Measurements from ENCODE around the gene HOXA9.

The HOXA9 gene

GRCh38 chr7:27187475-27188385, 22.4 kb upstream of the HOXA9 start:
- DNase-seq: no peak

DNA sequence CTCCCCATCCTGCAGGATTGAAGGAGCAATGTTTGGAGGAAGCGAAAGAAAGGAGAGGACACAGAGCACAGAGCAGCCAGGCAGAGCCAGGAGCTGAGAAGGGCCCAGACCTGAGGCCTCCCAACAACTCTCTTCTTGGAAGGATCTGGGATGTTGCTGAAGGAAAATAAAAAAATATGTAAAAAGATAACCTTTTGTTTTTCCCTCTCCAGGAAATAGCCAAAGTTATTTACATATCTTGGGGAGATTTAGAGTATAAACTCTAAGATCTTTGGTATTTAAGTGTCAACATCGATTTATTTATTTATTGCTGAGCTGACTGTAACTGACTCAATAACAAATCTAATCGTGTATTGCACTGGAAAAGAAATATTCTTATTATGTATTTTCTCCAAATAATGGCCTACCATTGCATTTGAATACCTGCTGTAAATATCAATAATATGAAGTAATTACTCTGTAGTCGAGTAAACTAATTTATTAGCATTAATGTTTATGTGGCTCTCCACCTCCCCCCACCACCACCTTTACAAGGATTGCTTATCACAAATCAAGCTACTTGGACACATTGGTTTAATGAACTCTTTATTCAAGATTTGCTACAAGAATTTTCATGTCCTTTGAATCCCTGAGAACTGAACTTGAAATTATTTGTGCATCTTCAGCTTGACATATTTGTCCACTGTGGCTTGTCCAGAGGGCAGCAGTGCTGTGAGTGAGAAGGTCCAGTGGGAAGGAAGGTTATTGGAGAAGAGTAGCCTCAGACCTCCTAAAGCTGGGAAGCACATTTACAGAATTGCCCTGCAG, 21.5 kb upstream of the HOXA9 start:
- DNase-seq: no peak

DNA sequence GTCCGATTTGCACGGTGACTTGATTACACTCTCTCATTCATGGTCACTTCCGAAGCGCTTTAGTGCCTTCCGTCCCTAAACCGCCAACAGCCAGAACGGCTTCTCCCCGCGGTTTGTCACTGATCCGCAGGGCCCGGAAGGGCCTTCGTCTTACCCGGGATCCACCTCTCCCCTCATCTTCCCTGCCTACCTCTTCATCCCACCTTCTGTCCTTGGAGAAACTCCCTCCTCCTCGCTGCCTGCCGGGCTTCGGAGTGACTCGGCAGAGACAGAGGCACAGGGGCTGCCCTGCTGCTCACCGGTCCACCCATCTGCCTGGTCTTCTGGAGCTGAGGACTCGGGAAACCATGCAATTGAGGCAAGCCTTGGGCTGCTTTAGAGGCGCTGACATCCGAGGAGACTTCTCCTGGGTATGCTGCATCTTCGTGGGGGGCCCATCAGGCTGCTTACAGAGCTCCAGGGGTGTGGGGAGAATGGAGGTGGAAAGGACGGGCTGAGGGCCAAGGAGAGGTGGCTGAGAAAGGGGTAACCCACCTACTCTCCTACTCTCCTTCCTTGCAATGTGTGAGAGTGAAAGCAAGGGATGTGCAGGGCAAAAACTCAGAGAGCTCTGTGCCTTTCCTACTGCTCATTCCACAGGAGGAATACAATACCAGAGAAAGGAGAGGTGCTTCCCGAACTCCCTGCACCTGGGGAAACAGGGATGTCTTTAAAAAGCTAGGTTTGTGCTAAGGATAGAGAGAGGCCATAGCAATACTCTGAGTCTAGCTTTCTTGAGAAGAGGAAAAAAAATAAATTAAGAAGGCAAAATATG, 20.7 kb upstream of the HOXA9 start:
- DNase-seq: no peak

- no peak for DNase-seq
Measured at GRCh38 chr7:27185013-27185853, 19.9 kb upstream of the HOXA9 start, which contains the start of gene HOXA11. TSS of gene HOXA11 (minus strand) at chr7:27185232. CDS start at chr7:27185144, 88 bp downstream.

- peak in 1 of 2 experiments; percentile 21 for DNase-seq
Measured at GRCh38 chr7:27184337-27185012, 19.1 kb upstream of the HOXA9 start.

- DNase-seq: no peak
Measured at GRCh38 chr7:27183682-27184336, 18.5 kb upstream of the HOXA9 start.

DNA sequence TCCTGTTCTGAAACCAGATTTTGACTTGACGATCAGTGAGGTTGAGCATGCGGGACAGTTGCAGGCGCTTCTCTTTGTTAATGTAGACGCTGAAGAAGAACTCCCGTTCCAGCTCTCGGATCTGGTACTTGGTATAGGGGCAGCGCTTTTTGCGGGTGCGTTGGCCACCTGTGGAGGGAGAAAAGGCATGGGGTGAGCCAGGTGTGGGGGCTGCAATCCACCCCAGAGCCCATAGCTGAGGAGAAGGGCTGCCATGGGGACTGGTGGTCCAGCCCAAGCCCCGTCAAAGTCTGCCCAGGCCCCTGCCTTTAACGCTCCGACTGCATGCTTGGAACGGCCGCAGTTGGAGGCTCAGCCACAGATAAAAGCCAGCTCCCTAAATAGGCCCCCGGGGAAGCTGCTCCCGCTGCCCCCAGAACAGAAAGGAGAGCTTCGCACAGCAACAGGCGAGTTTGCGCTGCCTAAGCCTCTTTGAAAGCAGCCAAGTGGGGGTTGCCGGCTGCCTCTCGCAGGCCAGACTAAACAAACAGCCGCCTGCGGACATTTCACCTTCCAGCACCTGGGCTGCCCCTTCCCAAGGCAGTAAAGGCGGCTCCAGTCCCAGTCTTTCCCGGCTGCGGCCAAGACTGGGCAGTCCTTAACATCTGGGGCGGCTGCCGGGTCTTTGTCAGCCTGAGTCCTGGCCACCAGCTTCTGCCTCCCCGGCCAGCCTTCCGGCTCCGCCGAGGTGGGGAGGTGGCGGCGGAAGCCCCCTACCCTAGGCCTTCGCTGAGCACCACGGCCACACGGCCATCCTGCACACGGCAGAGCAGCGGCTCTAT, 17.7 kb upstream of the HOXA9 start:
- DNase-seq: no peak

DNA sequence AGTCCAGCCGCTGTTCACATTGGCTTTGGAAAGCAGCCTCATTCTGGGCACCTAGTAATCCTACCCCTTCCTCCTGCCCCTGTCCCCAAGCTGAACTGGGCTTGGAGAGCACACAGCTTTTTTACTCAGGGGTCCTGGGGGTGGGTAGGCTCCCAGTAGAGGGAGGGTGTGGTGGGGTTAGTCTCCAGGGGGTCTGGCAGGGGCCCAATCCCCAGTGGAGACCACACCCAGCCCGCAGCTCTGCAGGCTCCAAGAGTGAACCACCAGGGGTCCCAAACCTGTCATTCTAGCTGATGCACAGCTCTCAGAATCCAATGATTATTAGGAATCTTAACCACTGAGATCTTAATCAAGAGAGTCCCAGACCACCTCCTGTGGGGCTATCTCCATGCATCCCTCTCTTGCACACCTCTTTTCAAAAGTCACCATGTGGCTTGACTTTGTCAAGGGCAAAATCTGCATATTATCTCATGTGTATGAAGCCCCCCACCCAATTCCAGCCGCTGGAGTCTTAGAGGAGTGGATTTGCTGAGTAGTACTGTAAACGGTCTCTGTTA, 17.0 kb upstream of the HOXA9 start:
- DNase-seq: no peak

- DNase-seq: no peak
Measured at GRCh38 chr7:27181795-27182275, 16.5 kb upstream of the HOXA9 start.

DNA sequence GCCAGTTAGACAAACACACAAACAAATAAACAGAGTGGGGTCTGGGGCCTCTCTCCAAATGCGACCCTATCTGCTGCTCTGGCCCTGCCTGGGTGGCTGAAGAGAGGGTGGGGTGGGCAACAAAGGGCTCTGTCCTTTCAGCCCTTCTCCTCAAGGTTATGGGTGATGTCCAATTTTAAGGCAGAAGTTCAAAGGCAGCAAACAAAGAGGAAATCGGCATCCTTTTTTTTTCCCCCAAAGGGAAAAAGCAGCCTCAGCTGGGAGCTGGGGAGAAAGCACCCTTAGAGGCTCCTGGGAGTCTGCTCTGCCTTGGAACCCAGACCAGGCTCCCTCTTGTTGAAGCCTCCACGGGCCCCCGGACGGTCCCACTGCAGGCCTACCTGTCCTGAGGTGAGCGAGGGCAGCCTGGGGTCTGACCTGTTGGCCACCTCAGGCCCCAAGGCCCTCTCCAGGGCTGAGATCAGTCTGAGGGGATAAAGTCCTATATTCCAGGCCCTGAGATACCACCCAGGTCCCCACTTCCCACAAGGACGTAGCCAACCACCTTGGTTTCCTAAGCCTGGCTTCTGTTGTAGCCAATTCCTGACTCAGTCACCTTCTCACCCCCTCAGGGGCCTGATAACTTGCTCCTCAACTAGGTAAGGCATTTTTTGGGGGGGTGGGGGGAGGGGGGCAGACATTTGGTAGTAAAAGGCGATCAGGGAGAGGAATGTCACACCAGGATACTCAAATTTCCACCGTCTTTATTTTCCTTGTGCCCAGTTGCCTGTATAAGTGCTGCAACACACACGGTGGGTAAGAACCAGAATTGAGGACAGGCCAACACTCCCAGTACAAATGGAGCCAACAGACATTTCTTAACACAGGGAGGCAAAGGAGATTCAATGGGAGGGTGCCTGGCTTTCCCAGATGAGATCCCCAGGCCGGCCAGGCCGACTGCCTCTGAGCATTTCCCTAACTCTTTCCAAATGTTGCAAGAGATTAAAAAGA, 15.4 kb upstream of the HOXA9 start:
- no peak for DNase-seq

- DNase-seq: peak in 1 of 2 experiments; percentile 23
Measured at GRCh38 chr7:27179503-27180430, 14.4 kb upstream of the HOXA9 start.

DNA sequence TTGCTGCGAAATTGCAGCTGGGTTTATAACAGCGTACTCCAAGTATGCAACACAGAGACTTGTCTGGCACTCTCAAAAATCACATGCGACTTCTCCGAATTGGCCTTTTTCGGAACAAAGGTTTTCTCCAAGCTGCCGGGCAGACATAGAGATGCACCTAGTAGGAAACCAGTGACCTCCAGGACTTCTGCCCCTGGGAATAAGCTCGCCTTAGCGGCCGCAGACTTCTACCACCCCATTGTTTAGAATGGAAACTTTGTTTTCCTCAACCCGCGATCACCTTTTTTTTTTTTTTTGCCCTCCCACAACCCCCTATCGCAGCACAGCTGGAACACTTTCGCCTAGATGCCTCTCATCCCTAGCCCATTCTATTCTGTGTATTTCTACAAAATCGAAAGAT, 13.7 kb upstream of the HOXA9 start:
- DNase-seq: no peak

DNA sequence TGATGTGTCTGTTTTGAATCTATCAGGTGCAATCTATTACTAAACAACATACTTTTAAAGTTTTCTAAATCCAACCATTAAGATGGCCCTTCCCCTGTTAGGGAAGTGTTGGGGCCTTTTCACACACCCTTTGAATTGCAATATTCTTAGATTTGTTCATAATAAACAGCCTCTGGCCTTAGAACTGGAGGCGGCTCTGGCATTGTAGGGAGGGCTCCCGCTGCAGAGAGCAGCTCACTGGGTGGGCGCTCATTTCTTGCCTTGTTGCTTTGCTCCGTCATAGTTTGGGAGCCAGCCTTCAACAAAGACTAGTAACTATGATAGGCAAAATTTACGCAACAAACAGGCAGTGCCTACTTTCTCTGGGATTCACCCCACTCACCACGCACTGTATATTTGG, 13.0 kb upstream of the HOXA9 start:
- DNase-seq: no peak

GRCh38 chr7:27177795-27178320, 12.5 kb upstream of the HOXA9 start:
- DNase-seq: no peak

- no peak for DNase-seq
Measured at GRCh38 chr7:27176962-27177794, 11.8 kb upstream of the HOXA9 start.

DNA sequence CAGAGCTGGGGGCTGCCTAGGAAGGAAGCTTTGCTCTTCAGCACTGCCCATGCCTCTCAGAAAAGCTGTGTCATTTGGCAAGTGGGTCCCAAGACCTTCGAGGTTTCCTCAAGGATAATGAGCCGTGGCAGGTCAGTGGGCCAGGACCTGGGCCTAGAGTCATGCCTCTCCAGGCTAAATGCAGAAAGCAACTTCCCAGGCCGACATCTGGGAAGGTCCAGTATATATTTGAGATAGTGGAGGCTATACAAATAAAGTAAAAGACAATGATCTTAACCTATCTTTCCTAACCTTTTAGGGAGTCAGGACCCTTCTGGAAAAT, 11.1 kb upstream of the HOXA9 start:
- DNase-seq: no peak

Measured in SW 1271 (cell line).